Mesothelial cell of epicardium (in vitro differentiated cells): Measurements from ENCODE around the gene CDK5RAP2. TPM values are rescaled to one million over a fixed set of nuclear protein-coding genes. Genes with fewer than 3 reads are reported as not detected.

Experiments used
- DNase-seq, 2 experiments: peaks; one replicate each; pipeline ENCODE4 v3.0.0; 2021; ENCODE audit warnings: low spot score in 2 of 2; ENCODE audit not compliant: unreplicated experiment in 2 of 2
- H3K27ac Mint-ChIP-seq: 2 replicates; pipeline ENCODE4 v1.8.0; 2021; ENCODE audit warnings: mixed read lengths
- H3K27me3 Mint-ChIP-seq: 2 replicates; pipeline ENCODE4 v1.8.0; 2021; ENCODE audit warnings: low read depth, mixed read lengths
- H3K36me3 Mint-ChIP-seq: 2 replicates; pipeline ENCODE4 v1.8.0; 2021; ENCODE audit warnings: mixed read lengths
- H3K4me1 Mint-ChIP-seq: 2 replicates; pipeline ENCODE4 v1.8.0; 2021; ENCODE audit warnings: mixed read lengths
- H3K4me3 Mint-ChIP-seq: 2 replicates; pipeline ENCODE4 v1.8.0; 2021; ENCODE audit warnings: mild to moderate bottlenecking, moderate library complexity, mixed read lengths
- H3K9me3 Mint-ChIP-seq: 2 replicates; pipeline ENCODE4 v1.8.0; 2021; ENCODE audit warnings: mixed read lengths
- total RNA-seq: library from RNA; stranded (reverse); gene quantifications from 3 replicates; pipeline ENCODE4 v1.2.1, GENCODE V29; 2021
- TF ChIP-seq, protein P1 (sequence below): fragments of 200-600 bp; sonication (generic); IDR thresholded peaks from one replicate; pipeline ENCODE4 v1.5.0; 2021; ENCODE audit warnings: antibody characterized with exemption; ENCODE audit not compliant: unreplicated experiment

The CDK5RAP2 gene
- total RNA-seq, 1 donor from 2014 or later = 71.0 TPM

DNA sequence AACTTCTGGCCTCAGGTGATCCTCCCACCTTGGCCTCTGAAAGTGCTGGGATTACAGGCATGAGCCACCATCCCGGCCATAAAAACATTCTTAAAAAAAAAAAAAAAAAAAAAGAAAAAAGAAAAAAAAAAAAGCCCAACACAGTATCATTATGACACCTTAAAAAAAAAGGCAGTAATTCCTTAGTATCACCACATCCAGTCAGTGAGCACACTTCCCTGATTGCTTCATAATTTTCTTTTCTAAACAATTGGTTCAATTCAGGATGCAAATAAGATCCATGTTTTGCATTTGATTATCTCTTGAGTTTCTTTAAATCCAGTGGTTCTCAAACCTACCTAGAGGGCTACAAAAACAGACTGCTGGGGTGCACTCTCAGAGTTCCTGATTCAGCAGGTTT lies 182.5 kb downstream of the CDK5RAP2 start:
- no peak for DNase-seq
- TF ChIP-seq, protein P1, sequence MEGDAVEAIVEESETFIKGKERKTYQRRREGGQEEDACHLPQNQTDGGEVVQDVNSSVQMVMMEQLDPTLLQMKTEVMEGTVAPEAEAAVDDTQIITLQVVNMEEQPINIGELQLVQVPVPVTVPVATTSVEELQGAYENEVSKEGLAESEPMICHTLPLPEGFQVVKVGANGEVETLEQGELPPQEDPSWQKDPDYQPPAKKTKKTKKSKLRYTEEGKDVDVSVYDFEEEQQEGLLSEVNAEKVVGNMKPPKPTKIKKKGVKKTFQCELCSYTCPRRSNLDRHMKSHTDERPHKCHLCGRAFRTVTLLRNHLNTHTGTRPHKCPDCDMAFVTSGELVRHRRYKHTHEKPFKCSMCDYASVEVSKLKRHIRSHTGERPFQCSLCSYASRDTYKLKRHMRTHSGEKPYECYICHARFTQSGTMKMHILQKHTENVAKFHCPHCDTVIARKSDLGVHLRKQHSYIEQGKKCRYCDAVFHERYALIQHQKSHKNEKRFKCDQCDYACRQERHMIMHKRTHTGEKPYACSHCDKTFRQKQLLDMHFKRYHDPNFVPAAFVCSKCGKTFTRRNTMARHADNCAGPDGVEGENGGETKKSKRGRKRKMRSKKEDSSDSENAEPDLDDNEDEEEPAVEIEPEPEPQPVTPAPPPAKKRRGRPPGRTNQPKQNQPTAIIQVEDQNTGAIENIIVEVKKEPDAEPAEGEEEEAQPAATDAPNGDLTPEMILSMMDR = no peak
- Mint-ChIP-seq H3K36me3 (peaks cover 55% of the 10 kb centered on the region), H3K4me1 (peaks cover 6% of the 10 kb centered on the region), H3K9me3 (no peaks in the 10 kb centered on the region), H3K27me3 (no peaks in the 10 kb centered on the region), H3K4me3 (no peak overlapping the region), H3K27ac (no peak overlapping the region)

DNA sequence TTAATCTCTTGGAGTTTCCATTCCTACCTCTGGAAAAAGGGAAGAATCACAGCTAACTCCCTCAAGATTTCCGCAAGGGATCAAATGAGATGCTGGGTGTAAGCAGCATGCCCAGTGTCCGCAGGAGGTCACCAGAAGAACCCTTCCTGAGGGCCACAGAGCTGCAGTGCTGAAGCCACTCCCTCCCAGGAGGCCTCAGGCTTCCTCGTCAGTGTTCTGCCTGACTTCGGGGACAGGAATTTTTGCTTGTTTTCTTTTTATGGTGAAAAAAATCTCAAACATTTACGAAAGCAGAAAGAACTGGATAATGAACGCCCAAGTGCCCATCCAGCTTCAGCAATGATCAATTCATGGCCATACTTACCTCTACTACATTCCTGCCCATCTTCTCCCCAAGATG lies 183.0 kb downstream of the CDK5RAP2 start:
- Mint-ChIP-seq H3K4me3 (no peak overlapping the region), H3K27me3 (no peaks in the 10 kb centered on the region), H3K9me3 (no peaks in the 10 kb centered on the region), H3K36me3 (peaks cover 56% of the 10 kb centered on the region), H3K4me1 (peaks cover 6% of the 10 kb centered on the region), H3K27ac (no peak overlapping the region)
- DNase-seq = no peak
- TF ChIP-seq, protein P1 = no peak

DNA sequence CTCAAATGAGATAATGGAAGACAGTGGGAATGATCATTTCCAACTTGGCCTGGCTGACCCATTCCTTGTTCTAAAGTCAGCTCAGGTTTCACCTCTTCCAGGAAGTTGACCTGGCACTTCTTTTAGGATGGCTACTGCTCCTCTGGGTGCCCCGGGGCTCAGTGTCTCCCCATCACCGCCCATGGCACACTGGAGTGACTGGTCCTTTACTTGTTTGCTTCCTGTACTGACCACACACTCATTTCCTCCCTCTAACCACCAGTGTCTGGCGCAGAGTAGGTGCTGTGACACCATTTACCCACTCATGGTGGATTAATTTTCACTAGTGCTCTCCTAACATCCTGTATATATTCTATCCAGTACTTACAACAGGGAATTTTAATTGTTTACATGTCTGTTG lies 183.5 kb downstream of the CDK5RAP2 start:
- Mint-ChIP-seq H3K9me3 (no peaks in the 10 kb centered on the region), H3K27ac (no peak overlapping the region), H3K4me1 (peaks cover 6% of the 10 kb centered on the region), H3K4me3 (no peak overlapping the region), H3K27me3 (no peaks in the 10 kb centered on the region), H3K36me3 (peaks cover 56% of the 10 kb centered on the region)
- TF ChIP-seq, protein P1 = no peak
- DNase-seq = no peak

DNA sequence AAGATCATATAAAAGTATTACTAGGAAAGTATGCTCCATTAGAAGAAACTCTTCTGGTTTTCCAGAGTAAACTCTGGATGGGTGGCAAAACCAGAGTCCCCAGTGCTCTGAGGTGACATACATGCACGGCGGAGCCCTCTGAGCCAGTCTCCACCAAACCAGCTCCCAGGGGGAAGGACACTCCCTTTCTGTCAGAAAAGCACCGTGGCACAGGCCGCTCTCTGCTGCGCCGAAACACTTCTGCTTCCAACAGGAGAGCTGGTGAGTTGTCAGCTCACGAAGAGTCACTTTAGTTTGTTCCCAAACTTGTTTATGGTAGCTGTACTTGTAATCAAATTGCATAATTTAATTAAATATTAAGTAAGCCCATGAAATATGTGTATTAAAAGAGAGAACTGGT lies 184.6 kb downstream of the CDK5RAP2 start:
- Mint-ChIP-seq H3K4me3 (no peak overlapping the region), H3K27me3 (no peaks in the 10 kb centered on the region), H3K9me3 (no peaks in the 10 kb centered on the region), H3K27ac (no peak overlapping the region), H3K4me1 (peaks cover 6% of the 10 kb centered on the region), H3K36me3 (peaks cover 54% of the 10 kb centered on the region)
- DNase-seq = no peak
- TF ChIP-seq, protein P1 = no peak

DNA sequence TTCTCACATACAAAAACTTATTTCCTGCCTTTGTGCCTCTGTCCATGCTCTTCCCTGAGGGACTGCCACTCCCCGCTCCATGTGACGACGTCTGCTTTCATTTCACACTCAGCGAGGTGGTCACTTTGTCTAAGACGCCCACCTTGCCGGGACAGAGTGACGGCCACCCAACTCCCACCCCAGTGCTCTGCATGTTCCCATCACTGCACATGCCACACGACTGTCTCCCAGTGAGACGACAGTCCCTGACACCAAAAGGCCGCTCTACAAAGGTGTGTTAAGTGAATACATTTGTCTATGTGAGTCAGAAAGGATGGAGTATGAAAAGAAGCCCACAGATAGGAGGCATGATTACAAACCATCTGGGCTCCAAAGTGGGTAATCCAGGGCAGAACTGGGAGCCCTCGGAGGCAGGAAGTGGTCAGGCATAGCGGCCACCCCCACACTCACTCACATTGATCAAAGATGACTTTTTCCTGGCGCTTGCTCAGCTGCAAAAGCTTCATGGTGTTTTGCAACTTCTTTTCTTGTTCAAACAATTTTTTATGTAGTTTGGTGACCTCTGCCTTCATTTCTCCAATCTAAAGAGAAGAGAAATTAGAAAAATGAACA lies 185.8 kb downstream of the CDK5RAP2 start:
- Mint-ChIP-seq H3K4me3 (no peak overlapping the region), H3K4me1 (peaks cover 6% of the 10 kb centered on the region), H3K36me3 (peaks cover 45% of the 10 kb centered on the region), H3K27ac (peak overlapping the region; percentile 17), H3K9me3 (no peaks in the 10 kb centered on the region), H3K27me3 (no peaks in the 10 kb centered on the region)
- TF ChIP-seq, protein P1 = no peak
- DNase-seq = no peak
